Measurements from ENCODE around the gene ADAM11.

ADAM11 gene

GRCh38 chr17:44759086-44759915 is 513 bp downstream of the ADAM11 start:
- ChIA-PET CTCF (interaction anchor here (0.6 to 0.8 kb wide), 2 partner anchors 20 to 393 kb away, joined by 4 to 5 read pairs; no protein-coding TSS in a partner anchor), POLR2A (interaction anchor here (0.6 to 1.6 kb wide), 5 partner anchors 37 to 159 kb away, joined by 3 to 5 read pairs (median 3); partner anchors contain the start of genes CCDC43 and DBF4B)
- Histone ChIP-seq H3K4me1 (ENCODE audit: control insufficient read depth, insufficient read depth, low read length) (peaks cover 3% of the 10 kb centered on the region), H3K36me3 (ENCODE audit: control insufficient read depth in 2 of 2, insufficient read depth in 1 of 2, low read length in 2 of 2) (no peaks in the 10 kb centered on the region), H3K27ac (ENCODE audit: extremely low read depth, low read depth, low read length) (peak overlapping the region; percentile 34; the same call in 1 of the 2 replicates), H3K4me3 (ENCODE audit: low read depth, low read length) (peak overlapping the region; percentile 42), H3K9me3 (ENCODE audit: control insufficient read depth, insufficient read depth, low read depth, low read length) (no peaks in the 10 kb centered on the region)
- peak; percentile 81 for TF ChIP-seq ZNF692 (tag by site-specific recombination; IDR thresholded peaks at IDR 0.05)
- TF ChIP-seq ZNF600 (tag by site-specific recombination; IDR thresholded peaks at IDR 0.05): peak; percentile 33; the same call in 1 of the 2 replicates
- peak; percentile 56 for TF ChIP-seq EGR2 (tag by site-specific recombination; IDR thresholded peaks at IDR 0.05; ENCODE audit: low read depth)
- TF ChIP-seq ZNF341 (tag by site-specific recombination; IDR thresholded peaks at IDR 0.05; ENCODE audit: low read depth): peak; percentile 45
- peak; percentile 74 for TF ChIP-seq ZFHX2 (tag by site-specific recombination; conservative IDR thresholded peaks at IDR 0.05)
- TF ChIP-seq GLIS2 (tag by site-specific recombination; IDR thresholded peaks at IDR 0.05): peak; percentile 91
- 0 out of 2 replicates have a peak, but pooled peaks have one; percentile 44 for TF ChIP-seq KLF1 (tag by site-specific recombination; IDR thresholded peaks at IDR 0.05)
- peak; percentile 35; the same call in 1 of the 2 replicates for TF ChIP-seq ZBTB48 (tag by site-specific recombination; IDR thresholded peaks at IDR 0.05)
- TF ChIP-seq BCL11A (tag by site-specific recombination; IDR thresholded peaks at IDR 0.05; ENCODE audit: low read depth): no peak; the same call in 1 of the 2 replicates
- TF ChIP-seq GLIS1 (tag by site-specific recombination; IDR thresholded peaks at IDR 0.05): 0 out of 2 replicates have a peak, but pooled peaks have one; percentile 19
- TF ChIP-seq CTCF (tag by site-specific recombination; IDR thresholded peaks at IDR 0.05): peak; percentile 69; the same call in 1 of the 2 replicates
- peak; percentile 76 for TF ChIP-seq KLF17 (tag by site-specific recombination; IDR thresholded peaks at IDR 0.05)
- peak; percentile 74; the same call in 1 of the 2 replicates for TF ChIP-seq PATZ1 (tag by site-specific recombination; IDR thresholded peaks at IDR 0.05)
- TF ChIP-seq AEBP2 (tag by site-specific recombination; IDR thresholded peaks at IDR 0.05; ENCODE audit: borderline replicate concordance): no peak
- peak; percentile 76 for TF ChIP-seq ZIC2 (tag by site-specific recombination; IDR thresholded peaks at IDR 0.05)
- TF ChIP-seq ZNF792 (tag by site-specific recombination; IDR thresholded peaks at IDR 0.05): no peak
- no peak for TF ChIP-seq ZSCAN5A (tag by site-specific recombination; IDR thresholded peaks at IDR 0.05)
- peak; percentile 67; the same call in 1 of the 2 replicates for TF ChIP-seq ZBTB7A (tag by site-specific recombination; IDR thresholded peaks at IDR 0.05; ENCODE audit: low read depth)
- peak; percentile 77 for TF ChIP-seq ZNF398 (tag by site-specific recombination; IDR thresholded peaks at IDR 0.05)
- TF ChIP-seq ZSCAN23 (tag by site-specific recombination; IDR thresholded peaks at IDR 0.05): no peak
- peak; percentile 78 for TF ChIP-seq ZNF449 (tag by site-specific recombination; IDR thresholded peaks at IDR 0.05)
